ENCODE measurements around the gene ZC3H12C. TPM values are rescaled to one million over a fixed set of nuclear protein-coding genes. Genes with fewer than 3 reads are reported as not detected.

The ZC3H12C gene
- 3.0 TPM for total RNA-seq
- polyA plus RNA-seq: under 1 TPM in 3 of 4 donors, not detected in 1; 0.02 to 0.15 (median 0.14) TPM

DNA sequence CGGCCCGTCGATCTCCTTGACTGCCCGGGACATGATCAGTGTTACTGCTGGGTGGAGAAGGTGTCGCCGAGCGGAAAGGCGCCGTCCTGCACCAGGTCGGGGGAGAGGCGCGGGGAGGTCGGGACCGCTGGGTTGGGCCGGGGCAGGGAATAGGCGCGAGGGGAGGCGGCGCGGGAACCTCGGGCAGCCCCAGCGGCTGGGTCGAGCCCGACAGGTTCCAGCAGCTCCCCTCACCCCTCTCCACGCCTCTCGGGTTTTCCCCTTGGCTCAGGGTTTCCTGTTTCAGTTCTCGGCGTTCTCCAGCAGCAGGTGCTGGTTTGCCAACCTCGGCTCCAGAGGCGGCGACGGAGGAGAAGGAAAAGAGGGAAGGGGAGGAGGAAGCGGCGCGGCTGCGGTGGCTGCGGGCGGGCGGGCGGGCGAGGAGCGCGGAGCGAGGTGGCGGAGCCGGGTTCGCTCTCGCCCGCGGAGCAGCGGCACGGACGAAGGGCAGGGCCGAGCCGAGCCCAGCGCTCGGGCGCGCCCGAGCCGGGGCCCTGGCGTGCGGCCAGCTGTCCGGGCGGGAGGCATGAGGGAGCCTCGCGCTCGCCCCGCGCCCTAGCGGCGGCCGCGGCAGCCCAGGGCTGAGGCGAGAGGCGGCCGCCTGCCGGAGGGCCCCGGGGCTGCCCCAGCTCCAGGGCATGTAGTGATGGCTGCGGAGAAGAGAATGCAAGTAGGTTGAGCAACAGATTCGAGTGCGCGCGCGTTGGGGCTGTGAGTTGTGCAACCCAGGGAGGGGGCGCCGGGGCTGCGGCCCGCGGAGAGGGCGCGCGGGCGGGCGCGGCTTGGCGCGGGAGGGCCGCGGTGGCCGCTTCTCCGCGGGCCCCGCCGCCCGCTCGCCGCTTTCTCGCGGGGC is at the start of gene ZC3H12C:
ZC3H12C (plus strand) TSS at position 878 of the 892 bp plus-strand sequence. CDS start 20 bp downstream, outside the sequence.
- Mint-ChIP-seq H3K27ac (peak within 1 kb of the TSS; percentile 37 to 88 (median 76)), H3K27me3 (peaks cover 19% of the 10 kb centered on the region), H3K4me3 (peak within 1 kb of the TSS; percentile 83 to 90 (median 84)), H3K4me1 (peaks cover 0 to 10% (median 6%) of the 10 kb centered on the region in 4 donors), H3K36me3 (no peaks in the 10 kb centered on the region), H3K9me3 (no peaks in the 10 kb centered on the region)
- ATAC-seq (ENCODE audit: low read depth in 2 of 2) (peak; percentile 63 to 78), DNase-seq (peak; percentile 25 to 48 (median 36))
- Histone ChIP-seq H3K36me3 (ENCODE audit: control insufficient read depth, insufficient read depth, low read length) (no peaks in the 10 kb centered on the region), H3K4me3 (ENCODE audit: low read depth, low read length) (peak within 1 kb of the TSS; percentile 72), H3K27ac (ENCODE audit: insufficient read depth, low read length, poor library complexity, severe bottlenecking) (no peak within 1 kb of the TSS), H3K27me3 (ENCODE audit: control insufficient read depth, insufficient read depth, low read length) (peaks cover 12% of the 10 kb centered on the region), H3K4me1 (ENCODE audit: control insufficient read depth, insufficient read depth, low read length, poor library complexity, severe bottlenecking) (peaks cover 11% of the 10 kb centered on the region), H3K9me3 (ENCODE audit: control insufficient read depth in 2 of 2, low read length in 2 of 2) (no peaks in the 10 kb centered on the region)

DNA sequence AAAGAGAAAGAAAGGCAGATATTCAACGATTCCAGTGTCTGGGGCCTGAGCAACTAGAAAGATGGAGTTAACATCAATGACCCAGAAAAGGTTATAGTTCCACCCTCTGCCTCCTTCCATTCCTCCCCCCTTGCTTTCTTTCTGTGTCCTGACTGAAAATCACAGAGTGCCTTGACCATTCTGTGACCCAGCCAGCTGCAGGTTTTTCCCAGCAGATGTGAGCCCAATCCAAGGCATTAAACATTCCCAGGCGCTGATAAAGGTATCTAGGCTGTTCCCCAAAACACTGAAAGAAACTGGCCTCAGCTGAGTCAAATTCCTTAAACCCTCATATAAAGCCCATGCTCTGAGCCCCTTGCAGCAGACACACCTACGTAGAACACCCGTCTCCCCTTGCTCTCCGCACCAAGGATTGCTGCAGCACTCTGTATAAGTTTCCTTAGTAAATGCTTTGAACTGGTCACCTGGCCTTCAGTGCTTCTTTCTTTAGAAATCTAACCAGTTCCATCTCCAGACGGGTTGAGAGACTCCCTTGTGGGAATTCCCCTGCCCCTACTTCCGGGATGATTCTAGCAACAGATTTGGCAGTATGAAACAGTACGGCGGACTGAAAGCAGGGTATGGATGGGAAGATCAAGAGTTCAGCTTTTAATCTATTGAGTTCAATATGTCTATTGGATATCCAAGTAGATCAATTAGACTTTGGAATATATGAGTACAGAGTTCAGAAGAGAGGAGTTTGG is 48.8 kb upstream of the ZC3H12C start:
- DNase-seq (no peak), ATAC-seq (ENCODE audit: low read depth in 2 of 2) (no peak)
- H3K36me3 ChIP-seq (ENCODE audit: control insufficient read depth, insufficient read depth, low read length): no peaks in the 10 kb centered on the region
- H3K4me1 ChIP-seq (ENCODE audit: control insufficient read depth, insufficient read depth, low read length, poor library complexity, severe bottlenecking): no peaks in the 10 kb centered on the region
- H3K4me1 Mint-ChIP-seq: no peaks in the 10 kb centered on the region
- no peaks in the 10 kb centered on the region for H3K27me3 ChIP-seq (ENCODE audit: control insufficient read depth, insufficient read depth, low read length)
- H3K27ac ChIP-seq (ENCODE audit: insufficient read depth, low read length, poor library complexity, severe bottlenecking): no peak overlapping the region
- H3K36me3 Mint-ChIP-seq: no peaks in the 10 kb centered on the region
- H3K4me3 Mint-ChIP-seq: no peak overlapping the region
- H3K27ac Mint-ChIP-seq: no peak overlapping the region
- H3K4me3 ChIP-seq (ENCODE audit: low read depth, low read length): no peak overlapping the region
- peaks cover 4% of the 10 kb centered on the region for H3K27me3 Mint-ChIP-seq
- H3K9me3 ChIP-seq (ENCODE audit: control insufficient read depth in 2 of 2, low read length in 2 of 2): no peaks in the 10 kb centered on the region
- peaks cover 0 to 6% (median 0%) of the 10 kb centered on the region in 7 donors for H3K9me3 Mint-ChIP-seq

DNA sequence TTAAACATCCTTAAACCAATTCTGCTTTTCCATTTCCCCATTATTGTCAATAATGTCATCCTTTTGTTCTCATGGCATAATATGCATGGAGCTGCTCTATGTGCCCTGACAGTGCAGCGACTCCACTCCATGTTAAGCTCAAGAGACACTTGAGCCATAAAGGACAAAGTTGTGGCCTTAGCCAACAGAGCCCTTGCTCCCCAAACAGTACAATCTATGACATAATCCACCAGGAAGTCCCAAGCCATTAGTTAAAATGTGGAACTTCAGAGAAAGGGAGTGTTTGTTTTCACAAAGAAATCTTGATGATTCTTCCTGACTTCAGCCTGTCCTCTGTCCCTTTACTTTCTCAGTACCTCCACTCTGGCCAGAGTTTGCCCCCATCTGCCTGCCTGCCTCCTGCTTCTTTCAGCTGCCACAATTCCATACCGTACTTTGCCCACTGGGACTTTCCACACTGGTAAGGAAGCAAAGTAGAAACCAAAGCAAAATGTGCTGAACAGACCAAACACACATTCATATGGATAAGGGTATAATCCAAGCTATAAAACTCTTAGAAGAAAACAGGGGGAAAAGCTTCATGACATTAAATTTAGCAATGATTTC is 46.3 kb upstream of the ZC3H12C start:
- peaks cover 4% of the 10 kb centered on the region for H3K27me3 Mint-ChIP-seq
- no peaks in the 10 kb centered on the region for H3K4me1 Mint-ChIP-seq
- H3K4me3 Mint-ChIP-seq: no peak overlapping the region
- H3K9me3 ChIP-seq (ENCODE audit: control insufficient read depth in 2 of 2, low read length in 2 of 2): no peaks in the 10 kb centered on the region
- ATAC-seq (ENCODE audit: low read depth in 2 of 2): no peak
- no peak overlapping the region for H3K27ac ChIP-seq (ENCODE audit: insufficient read depth, low read length, poor library complexity, severe bottlenecking)
- H3K27ac Mint-ChIP-seq: no peak overlapping the region
- peaks cover 0 to 6% (median 0%) of the 10 kb centered on the region in 7 donors for H3K9me3 Mint-ChIP-seq
- no peaks in the 10 kb centered on the region for H3K4me1 ChIP-seq (ENCODE audit: control insufficient read depth, insufficient read depth, low read length, poor library complexity, severe bottlenecking)
- no peaks in the 10 kb centered on the region for H3K27me3 ChIP-seq (ENCODE audit: control insufficient read depth, insufficient read depth, low read length)
- H3K36me3 ChIP-seq (ENCODE audit: control insufficient read depth, insufficient read depth, low read length): no peaks in the 10 kb centered on the region
- DNase-seq: no peak
- H3K36me3 Mint-ChIP-seq: no peaks in the 10 kb centered on the region
- no peak overlapping the region for H3K4me3 ChIP-seq (ENCODE audit: low read depth, low read length)

DNA sequence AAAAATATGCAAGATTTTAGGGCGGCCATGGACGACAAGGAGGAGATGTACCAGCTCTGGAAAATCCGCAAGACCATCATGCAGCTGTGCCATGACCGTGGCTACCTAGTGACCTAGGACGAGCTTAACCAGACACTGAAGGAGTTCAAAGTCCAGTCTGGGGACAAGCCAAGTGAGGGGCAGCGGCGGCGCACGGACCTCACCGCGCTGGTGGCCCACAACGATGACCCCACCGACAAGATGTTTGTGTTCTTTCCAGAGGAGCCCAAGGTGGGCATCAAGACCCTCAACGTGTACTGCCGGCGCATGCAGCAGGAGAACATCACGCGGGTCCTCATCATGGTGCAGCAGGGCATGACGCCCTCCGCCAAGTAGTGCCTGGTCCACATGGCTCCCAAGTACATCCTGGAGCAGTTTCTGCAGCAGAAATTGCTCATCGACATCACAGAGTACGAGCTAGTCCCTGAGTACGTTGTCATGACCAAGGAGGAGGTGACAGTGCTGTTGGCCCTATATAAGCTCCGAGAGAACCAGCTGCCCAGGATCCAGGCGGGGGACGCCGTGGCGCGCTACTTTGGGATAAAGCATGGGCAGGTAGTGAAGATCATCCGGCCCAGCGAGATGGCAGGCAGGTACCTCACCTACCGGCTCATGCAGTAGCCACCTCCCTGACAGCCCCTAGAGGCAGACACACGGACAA is 43.5 kb upstream of the ZC3H12C start:
- no peaks in the 10 kb centered on the region for H3K36me3 Mint-ChIP-seq
- no peak overlapping the region for H3K4me3 ChIP-seq (ENCODE audit: low read depth, low read length)
- no peaks in the 10 kb centered on the region for H3K27me3 ChIP-seq (ENCODE audit: control insufficient read depth, insufficient read depth, low read length)
- H3K4me1 Mint-ChIP-seq: no peaks in the 10 kb centered on the region
- peaks cover 0 to 14% (median 7%) of the 10 kb centered on the region in 7 donors for H3K9me3 Mint-ChIP-seq
- H3K27ac ChIP-seq (ENCODE audit: insufficient read depth, low read length, poor library complexity, severe bottlenecking): no peak overlapping the region
- peaks cover 11% of the 10 kb centered on the region for H3K27me3 Mint-ChIP-seq
- no peak overlapping the region for H3K4me3 Mint-ChIP-seq
- no peaks in the 10 kb centered on the region for H3K4me1 ChIP-seq (ENCODE audit: control insufficient read depth, insufficient read depth, low read length, poor library complexity, severe bottlenecking)
- no peaks in the 10 kb centered on the region for H3K36me3 ChIP-seq (ENCODE audit: control insufficient read depth, insufficient read depth, low read length)
- DNase-seq (no peak), ATAC-seq (ENCODE audit: low read depth in 2 of 2) (no peak)
- no peak overlapping the region for H3K27ac Mint-ChIP-seq
- H3K9me3 ChIP-seq (ENCODE audit: control insufficient read depth in 2 of 2, low read length in 2 of 2): peaks cover 0 to 4% of the 10 kb centered on the region in 2 experiments

DNA sequence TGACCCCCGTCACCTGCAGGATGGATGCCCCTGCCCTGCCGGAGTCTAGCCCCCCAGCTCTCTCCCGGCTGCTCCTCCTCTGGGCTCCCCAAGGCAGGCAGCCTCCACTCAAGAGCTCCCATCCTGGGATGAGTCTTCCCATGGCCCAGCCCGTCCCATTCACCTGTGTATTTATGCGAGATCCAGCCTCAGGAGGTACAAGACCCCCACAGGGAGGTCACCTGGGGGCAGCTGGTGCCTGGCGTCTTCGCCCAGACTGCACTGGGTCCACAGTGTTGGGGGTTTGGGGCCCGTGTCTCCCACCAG is 43.0 kb upstream of the ZC3H12C start:
- Mint-ChIP-seq H3K36me3 (no peaks in the 10 kb centered on the region), H3K9me3 (peaks cover 0 to 14% (median 7%) of the 10 kb centered on the region in 7 donors), H3K4me1 (no peaks in the 10 kb centered on the region), H3K27ac (no peak overlapping the region), H3K27me3 (peaks cover 11% of the 10 kb centered on the region), H3K4me3 (no peak overlapping the region)
- ATAC-seq (ENCODE audit: low read depth in 2 of 2) (no peak), DNase-seq (no peak)
- no peaks in the 10 kb centered on the region for H3K36me3 ChIP-seq (ENCODE audit: control insufficient read depth, insufficient read depth, low read length)
- no peaks in the 10 kb centered on the region for H3K4me1 ChIP-seq (ENCODE audit: control insufficient read depth, insufficient read depth, low read length, poor library complexity, severe bottlenecking)
- H3K27me3 ChIP-seq (ENCODE audit: control insufficient read depth, insufficient read depth, low read length): no peaks in the 10 kb centered on the region
- no peak overlapping the region for H3K4me3 ChIP-seq (ENCODE audit: low read depth, low read length)
- no peak overlapping the region for H3K27ac ChIP-seq (ENCODE audit: insufficient read depth, low read length, poor library complexity, severe bottlenecking)
- peaks cover 0 to 4% of the 10 kb centered on the region in 2 experiments for H3K9me3 ChIP-seq (ENCODE audit: control insufficient read depth in 2 of 2, low read length in 2 of 2)

DNA sequence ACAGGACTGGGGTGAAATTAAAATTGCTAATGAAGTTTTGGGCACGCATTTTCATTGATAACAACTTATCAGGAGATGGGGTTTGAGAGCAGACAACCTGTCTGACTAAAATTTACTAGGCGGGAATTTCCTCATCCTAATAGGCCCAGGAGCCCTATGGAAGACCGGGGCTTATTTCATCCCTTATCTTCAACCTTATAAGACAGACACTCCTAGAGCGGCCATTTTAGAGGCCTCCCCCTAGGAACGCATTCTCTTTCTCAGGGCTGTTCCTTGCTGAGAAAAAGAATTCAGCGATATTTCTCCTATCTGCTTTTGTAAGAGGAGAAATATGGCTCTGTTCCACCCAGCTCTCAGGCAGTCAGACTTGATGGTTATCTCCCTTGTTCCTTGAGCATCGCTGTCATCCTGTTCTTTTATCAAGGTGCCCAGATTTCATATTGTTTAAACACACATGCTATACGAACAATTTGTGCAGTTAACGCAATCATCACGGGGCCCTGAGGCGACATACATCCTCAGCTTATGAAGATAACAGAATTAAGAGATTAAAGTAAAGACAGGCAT is 39.3 kb upstream of the ZC3H12C start:
- Mint-ChIP-seq H3K27ac (no peak overlapping the region), H3K4me1 (no peaks in the 10 kb centered on the region), H3K4me3 (no peak overlapping the region), H3K9me3 (peaks cover 0 to 14% (median 5%) of the 10 kb centered on the region in 7 donors), H3K27me3 (peaks cover 21% of the 10 kb centered on the region), H3K36me3 (no peaks in the 10 kb centered on the region)
- H3K9me3 ChIP-seq (ENCODE audit: control insufficient read depth in 2 of 2, low read length in 2 of 2): peaks cover 0 to 4% of the 10 kb centered on the region in 2 experiments
- H3K36me3 ChIP-seq (ENCODE audit: control insufficient read depth, insufficient read depth, low read length): no peaks in the 10 kb centered on the region
- no peak overlapping the region for H3K4me3 ChIP-seq (ENCODE audit: low read depth, low read length)
- DNase-seq (no peak), ATAC-seq (ENCODE audit: low read depth in 2 of 2) (no peak)
- no peak overlapping the region for H3K27ac ChIP-seq (ENCODE audit: insufficient read depth, low read length, poor library complexity, severe bottlenecking)
- H3K27me3 ChIP-seq (ENCODE audit: control insufficient read depth, insufficient read depth, low read length): no peaks in the 10 kb centered on the region
- H3K4me1 ChIP-seq (ENCODE audit: control insufficient read depth, insufficient read depth, low read length, poor library complexity, severe bottlenecking): no peaks in the 10 kb centered on the region

DNA sequence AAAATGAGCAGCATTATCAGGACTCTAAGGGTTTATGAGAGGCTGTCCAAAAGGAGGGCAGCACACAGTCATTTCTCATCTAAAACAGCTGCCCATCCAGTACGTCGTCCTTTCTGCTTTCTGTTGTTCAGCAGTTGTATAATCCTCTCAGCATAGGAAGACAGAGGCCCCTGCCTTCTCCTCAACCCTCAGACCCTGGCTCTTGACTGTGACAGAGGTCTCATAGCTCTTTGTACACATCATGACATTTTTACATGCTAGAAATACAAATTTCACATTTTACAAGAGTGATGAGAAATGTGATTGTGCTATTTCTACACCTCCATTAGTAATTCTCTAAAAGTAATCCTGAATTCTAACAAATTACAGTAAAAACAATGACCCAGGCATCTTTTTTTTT is 36.2 kb upstream of the ZC3H12C start:
- Histone ChIP-seq H3K27ac (ENCODE audit: insufficient read depth, low read length, poor library complexity, severe bottlenecking) (no peak overlapping the region), H3K27me3 (ENCODE audit: control insufficient read depth, insufficient read depth, low read length) (no peaks in the 10 kb centered on the region), H3K9me3 (ENCODE audit: control insufficient read depth in 2 of 2, low read length in 2 of 2) (peaks cover 0 to 4% of the 10 kb centered on the region in 2 experiments), H3K36me3 (ENCODE audit: control insufficient read depth, insufficient read depth, low read length) (no peaks in the 10 kb centered on the region), H3K4me1 (ENCODE audit: control insufficient read depth, insufficient read depth, low read length, poor library complexity, severe bottlenecking) (no peaks in the 10 kb centered on the region), H3K4me3 (ENCODE audit: low read depth, low read length) (no peak overlapping the region)
- no peaks in the 10 kb centered on the region for H3K4me1 Mint-ChIP-seq
- H3K4me3 Mint-ChIP-seq: no peak overlapping the region
- H3K27ac Mint-ChIP-seq: no peak overlapping the region
- ATAC-seq (ENCODE audit: low read depth in 2 of 2) (no peak), DNase-seq (no peak)
- no peaks in the 10 kb centered on the region for H3K36me3 Mint-ChIP-seq
- H3K9me3 Mint-ChIP-seq: peaks cover 0 to 14% (median 6%) of the 10 kb centered on the region in 7 donors
- peaks cover 29% of the 10 kb centered on the region for H3K27me3 Mint-ChIP-seq

Measured in CD4-positive, CD25-positive, alpha-beta regulatory T cell (primary cell).